ENCODE data around the gene ROM1. TPM values are rescaled to one million over a fixed set of nuclear protein-coding genes. Genes with fewer than 3 reads are reported as not detected.

ROM1 gene
- total RNA-seq, 2 donors from 2014 or later: 8.0 to 12.7 TPM

GRCh38 chr11:62600367-62601121 is 12.5 kb upstream of the ROM1 start:
- under 1% methylated on average over 26 of the region's 26 CpGs for WGBS
- intact Hi-C loops (cut with DNase I): loop anchor here (5.0 kb wide), 1 partner anchor 107 kb away; the partner anchor contains the start of genes BSCL2 and GNG3
- peak overlapping the region; percentile 91 to 93 for H3K27ac ChIP-seq
- no peak for TF ChIP-seq POLR2A (IDR thresholded peaks at IDR 0.05)
- no peak for TF ChIP-seq CTCF (IDR thresholded peaks at IDR 0.05)
- TF ChIP-seq POLR2AphosphoS5 (IDR thresholded peaks at IDR 0.05): no peak
- no peak for DNase-seq (ENCODE audit: low spot score)
- H3K27me3 ChIP-seq (replicated peaks; ENCODE audit: insufficient read depth): no peaks in the 10 kb centered on the region
- H3K36me3 ChIP-seq: peaks cover 13 to 28% of the 10 kb centered on the region in 2 donors
- peak overlapping the region; percentile 64 to 89 for H3K4me3 ChIP-seq
- H3K9me3 ChIP-seq: no peaks in the 10 kb centered on the region
- peaks cover 9% of the 10 kb centered on the region for H3K4me1 ChIP-seq (replicated peaks)

GRCh38 chr11:62601122-62601371 is 12.0 kb upstream of the ROM1 start:
- H3K4me3 ChIP-seq: peak overlapping the region; percentile 64 to 89
- H3K27me3 ChIP-seq (replicated peaks; ENCODE audit: insufficient read depth): no peaks in the 10 kb centered on the region
- H3K36me3 ChIP-seq: peaks cover 8 to 22% of the 10 kb centered on the region in 2 donors
- WGBS: under 1% methylated on average over 30 of the region's 30 CpGs
- peaks cover 9% of the 10 kb centered on the region for H3K4me1 ChIP-seq (replicated peaks)
- no peaks in the 10 kb centered on the region for H3K9me3 ChIP-seq
- TF ChIP-seq POLR2AphosphoS5 (IDR thresholded peaks at IDR 0.05) (no peak), POLR2A (IDR thresholded peaks at IDR 0.05) (no peak), CTCF (IDR thresholded peaks at IDR 0.05) (no peak)
- peak overlapping the region; percentile 91 to 93 for H3K27ac ChIP-seq
- intact Hi-C loops (cut with DNase I): loop anchor here (5.0 kb wide), 1 partner anchor 106 kb away; the partner anchor contains the start of genes BSCL2 and GNG3
- DNase-seq (ENCODE audit: low spot score): no peak

GRCh38 chr11:62601372-62602140 is 11.5 kb upstream of the ROM1 start, which contains the start of gene MTA2:
Gene MTA2 (minus strand): TSS chr11:62601865. CDS start chr11:62601450, 415 bp downstream.
- peak; percentile 97 for DNase-seq (ENCODE audit: low spot score)
- no peaks in the 10 kb centered on the region for H3K27me3 ChIP-seq (replicated peaks; ENCODE audit: insufficient read depth)
- peak within 1 kb of the TSS; percentile 64 to 89 for H3K4me3 ChIP-seq
- peaks cover 9% of the 10 kb centered on the region for H3K4me1 ChIP-seq (replicated peaks)
- H3K27ac ChIP-seq: peak within 1 kb of the TSS; percentile 91 to 93
- TF ChIP-seq POLR2A (IDR thresholded peaks at IDR 0.05) (peak; percentile 76), POLR2AphosphoS5 (IDR thresholded peaks at IDR 0.05) (peak; percentile 92), CTCF (IDR thresholded peaks at IDR 0.05) (peak in 1 of 4 experiments; percentile 11)
- 0% methylated on average over 62 of the region's 83 CpGs for WGBS
- intact Hi-C loops (cut with DNase I): loop anchor here (5.0 kb wide), 1 partner anchor 106 kb away; the partner anchor contains the start of genes BSCL2 and GNG3
- no peaks in the 10 kb centered on the region for H3K9me3 ChIP-seq
- peaks cover 8 to 17% of the 10 kb centered on the region in 2 donors for H3K36me3 ChIP-seq

GRCh38 chr11:62602141-62603071 is 10.7 kb upstream of the ROM1 start:
- DNase-seq (ENCODE audit: low spot score): peak; percentile 61

More at GRCh38 chr11:62602141-62603071, 10.7 kb upstream of the ROM1 start:
- intact Hi-C loops (cut with DNase I): loop anchor here (5.0 kb wide), 1 partner anchor 105 kb away; the partner anchor contains the start of genes BSCL2 and GNG3
- Histone ChIP-seq H3K36me3 (peaks cover 8 to 9% of the 10 kb centered on the region in 2 donors), H3K4me3 (peak overlapping the region; percentile 64 to 89), H3K4me1 (replicated peaks) (peaks cover 9% of the 10 kb centered on the region), H3K27ac (peak overlapping the region; percentile 91 to 93), H3K27me3 (replicated peaks; ENCODE audit: insufficient read depth) (no peaks in the 10 kb centered on the region), H3K9me3 (no peaks in the 10 kb centered on the region)
- 2% methylated on average over 81 of the region's 96 CpGs for WGBS
- peak in 2 of 4 experiments; percentile 26 to 35 for TF ChIP-seq CTCF (IDR thresholded peaks at IDR 0.05)
- peak; percentile 32 for TF ChIP-seq POLR2A (IDR thresholded peaks at IDR 0.05)
- no peak for TF ChIP-seq POLR2AphosphoS5 (IDR thresholded peaks at IDR 0.05)

Data from prostate gland (tissue), 2 donors.